ENCODE data around the gene MACROD1.

MACROD1 gene

DNA sequence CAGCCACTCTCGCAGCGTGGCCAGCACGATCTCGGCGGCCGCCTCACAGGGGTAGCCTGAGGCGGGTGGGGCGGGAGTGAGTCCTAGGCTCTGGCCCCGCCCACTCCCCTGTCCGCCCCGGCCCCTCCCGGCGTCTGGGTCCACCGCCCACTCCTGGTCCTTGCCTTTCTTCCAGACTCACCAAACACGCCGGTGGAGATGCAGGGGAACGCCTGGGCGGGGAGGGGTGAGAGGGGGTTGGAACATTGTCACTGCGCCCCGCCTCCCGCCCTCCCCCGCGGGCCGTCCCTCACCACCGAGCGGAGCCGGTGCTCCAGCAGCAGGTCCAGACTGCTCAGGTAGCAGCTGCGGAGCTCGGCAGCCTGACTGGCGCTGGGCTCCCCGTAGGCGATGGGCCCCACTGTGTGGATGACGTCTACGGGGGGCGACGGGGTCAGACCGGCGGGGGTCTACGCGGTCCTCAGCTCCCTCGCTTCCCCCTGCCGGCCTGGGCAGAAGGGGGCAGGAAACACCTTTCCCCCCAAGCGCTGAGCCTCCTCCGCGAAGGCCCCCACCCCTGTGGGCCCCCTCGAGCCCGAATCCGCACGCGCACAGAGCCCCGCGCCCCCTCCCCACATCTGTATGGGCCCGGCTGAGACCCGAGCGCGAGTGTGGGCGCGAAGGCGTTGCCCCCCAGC, 166.4 kb downstream of the MACROD1 start:
- H3K4me3 ChIP-seq (ENCODE audit: low read depth, low read length): no peak overlapping the region
- no peak for DNase-seq (ENCODE audit: low read depth)
- TF ChIP-seq CTCF (IDR thresholded peaks at IDR 0.05; ENCODE audit: low read depth, low read length, missing control alignments): no peak

DNA sequence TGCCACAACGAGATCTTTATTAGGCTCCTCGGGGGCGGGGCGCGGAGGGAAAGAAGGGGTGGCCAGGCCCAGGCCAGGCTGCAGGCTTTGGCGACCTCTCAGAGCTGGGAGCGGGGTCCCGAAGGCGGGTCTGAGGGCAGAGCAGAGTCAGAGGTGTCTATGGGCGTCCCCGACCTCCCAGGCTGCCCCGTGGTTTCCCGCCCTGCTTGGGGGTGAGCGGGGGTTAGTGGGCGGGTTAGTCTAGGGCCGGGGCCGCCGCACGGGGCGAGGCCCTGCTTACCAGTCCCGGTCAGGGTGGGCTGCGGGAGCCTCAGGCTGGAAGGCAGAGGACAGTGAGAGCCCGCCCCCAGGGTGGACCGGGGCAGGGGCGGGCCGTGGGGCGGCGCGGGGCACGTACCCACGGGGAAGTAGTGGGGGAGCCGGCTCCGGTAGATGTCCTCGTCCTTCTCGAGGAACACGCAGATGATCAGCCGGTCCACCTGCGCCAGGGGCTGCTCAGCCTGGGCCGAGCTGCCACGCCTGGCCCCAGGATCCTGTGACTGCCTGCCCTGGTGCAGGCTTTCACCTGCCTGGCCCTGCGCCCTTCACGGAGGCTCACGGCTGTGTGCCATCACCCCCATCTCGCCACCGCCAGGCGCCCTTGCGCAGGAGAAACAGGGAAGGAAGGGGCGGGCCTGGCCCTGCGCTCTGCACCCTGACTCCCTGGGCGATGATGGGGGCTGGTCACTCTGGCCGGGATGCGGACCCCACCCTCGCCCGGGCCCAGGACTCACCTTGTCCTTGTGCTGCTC, 167.2 kb downstream of the MACROD1 start:
- no peak for DNase-seq (ENCODE audit: low read depth)
- no peak for TF ChIP-seq CTCF (IDR thresholded peaks at IDR 0.05; ENCODE audit: low read depth, low read length, missing control alignments)
- no peak overlapping the region for H3K4me3 ChIP-seq (ENCODE audit: low read depth, low read length)

GRCh38 chr11:63997801-63998337, 168.0 kb downstream of the MACROD1 start:
- no peak for TF ChIP-seq CTCF (IDR thresholded peaks at IDR 0.05; ENCODE audit: low read depth, low read length, missing control alignments)
- H3K4me3 ChIP-seq (ENCODE audit: low read depth, low read length): no peak overlapping the region
- DNase-seq (ENCODE audit: low read depth): no peak

GRCh38 chr11:63997104-63997700, 168.7 kb downstream of the MACROD1 start:
- no peak for DNase-seq (ENCODE audit: low read depth)
- no peak overlapping the region for H3K4me3 ChIP-seq (ENCODE audit: low read depth, low read length)
- no peak for TF ChIP-seq CTCF (IDR thresholded peaks at IDR 0.05; ENCODE audit: low read depth, low read length, missing control alignments)

DNA sequence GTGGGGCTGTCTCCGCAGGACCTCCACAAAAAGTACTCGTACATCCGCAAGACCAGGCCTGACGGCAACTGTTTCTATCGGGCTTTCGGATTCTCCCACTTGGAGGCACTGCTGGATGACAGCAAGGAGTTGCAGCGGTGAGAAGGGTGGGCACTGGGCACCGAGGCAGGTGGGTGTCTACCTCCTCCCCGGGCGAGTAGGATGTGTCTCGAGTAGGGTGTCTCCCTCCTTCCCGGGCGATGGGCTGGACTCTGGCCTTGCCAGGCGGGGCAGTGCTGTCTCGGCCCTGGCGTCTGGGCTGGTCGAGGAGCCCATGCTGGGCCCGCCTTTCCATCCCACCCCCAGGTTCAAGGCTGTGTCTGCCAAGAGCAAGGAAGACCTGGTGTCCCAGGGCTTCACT, 169.4 kb downstream of the MACROD1 start:
- DNase-seq (ENCODE audit: low read depth): no peak
- TF ChIP-seq CTCF (IDR thresholded peaks at IDR 0.05; ENCODE audit: low read depth, low read length, missing control alignments): no peak
- H3K4me3 ChIP-seq (ENCODE audit: low read depth, low read length): no peak overlapping the region

- no peak for DNase-seq (ENCODE audit: low read depth)
- TF ChIP-seq CTCF (IDR thresholded peaks at IDR 0.05; ENCODE audit: low read depth, low read length, missing control alignments): no peak
- H3K4me3 ChIP-seq (ENCODE audit: low read depth, low read length): no peak overlapping the region
These were observed 171.9 kb downstream of the MACROD1 start for GRCh38 chr11:63993993-63994392.
